A549 (cell line): ENCODE measurements around the gene KIFC3. TPM values are rescaled to one million over a fixed set of nuclear protein-coding genes. Genes with fewer than 3 reads are reported as not detected.

Experiments
- ATAC-seq, 2 experiments: fragments of 200-7000 bp in 1 of 2; fragments of >200 bp in 1 of 2; cut with Nextera tagmentation in 1 of 2; cut with Tn5 transposase in 1 of 2; 3 replicates each; pipeline versions ENCODE4 v1.8.0 to v1.9.1; 2018 to 2020; ENCODE audit warnings: mild to moderate bottlenecking in 1 of 2, moderate library complexity in 1 of 2
- CTCF ChIA-PET: fragments of 300-600 bp; sonication (Branson Sonifier 250); formaldehyde crosslinking; extraction: SDS; loops from one replicate; lab custom pipeline; 2021; ENCODE audit warnings: antibody characterized with exemption, inconsistent platforms; lab: Yijun Ruan, JAX
- POLR2A ChIA-PET: fragments of 350-600 bp; formaldehyde crosslinking; extraction: SDS; loops from one replicate; lab custom pipeline; 2021; ENCODE audit warnings: antibody characterized with exemption, inconsistent platforms; lab: Yijun Ruan, JAX
- DNase-seq, 2 experiments: peaks; one replicate each; pipeline versions ENCODE4 v3.0.0 to v3.0.0-alpha.2; 2011 to 2016; ENCODE audit warnings: low read depth in 1 of 2, low spot score in 1 of 2
- FAIRE-seq: peaks from 2 replicates; lab custom pipeline; 2011; peaks lifted over from hg19 to GRCh38; lab: Jason Lieb, UNC
- H3K27ac ChIP-seq, 2 experiments: fragments of >200 bp; sonication (Bioruptor Twin); formaldehyde crosslinking; 3 replicates each; pipeline ENCODE4 v1.5.1; 2016 to 2017
- H3K4me1 ChIP-seq: fragments of >200 bp; sonication (Bioruptor Twin); formaldehyde crosslinking; 3 replicates; pipeline ENCODE4 v1.6.1; 2016
- H3K4me2 ChIP-seq: fragments of >200 bp; sonication (Bioruptor Twin); formaldehyde crosslinking; 3 replicates; pipeline ENCODE4 v1.6.1; 2016
- H3K4me3 ChIP-seq: fragments of >200 bp; sonication (Bioruptor Twin); formaldehyde crosslinking; 3 replicates; pipeline ENCODE4 v1.5.1; 2016
- H3K9me3 ChIP-seq: fragments of >200 bp; sonication (Bioruptor Twin); formaldehyde crosslinking; 3 replicates; pipeline ENCODE4 v1.6.1; 2016
- CBX8 ChIP-seq: fragments of 200-600 bp; sonication (generic); IDR thresholded peaks from 2 replicates; pipeline ENCODE4 v1.6.1; 2016
- CEBPB ChIP-seq, 2 experiments: fragments of >200 bp in 1 of 2; sonication (Bioruptor Twin) in 1 of 2; formaldehyde crosslinking in 1 of 2; IDR thresholded peaks; 2 replicates each; pipeline ENCODE4 v1.6.1; 2012 to 2016
- CHD2 ChIP-seq: fragments of 150-350 bp; IDR thresholded peaks from 2 replicates; pipeline ENCODE4 v1.6.1; 2014; ENCODE audit warnings: low read length; ENCODE audit not compliant: partially characterized antibody
- CHD4 ChIP-seq: fragments of 200-600 bp; sonication (generic); IDR thresholded peaks from 2 replicates; pipeline ENCODE4 v1.6.1; 2016; ENCODE audit warnings: antibody characterized with exemption, mild to moderate bottlenecking, borderline replicate concordance
- EP300 ChIP-seq, 2 experiments: fragments of >200 bp; sonication (Bioruptor Twin); formaldehyde crosslinking; IDR thresholded peaks; 2 replicates in 1 of 2; 3 replicates in 1 of 2; pipeline ENCODE4 v1.6.1; 2016 to 2017
- HDAC2 ChIP-seq: fragments of 200-600 bp; sonication (generic); IDR thresholded peaks from 2 replicates; pipeline ENCODE4 v1.6.1; 2016
- HEYL ChIP-seq: fragments of 250-450 bp; sonication (Bioruptor Pico); IDR thresholded peaks from 2 replicates; pipeline ENCODE4 v1.8.0; 2021; ENCODE audit warnings: mild to moderate bottlenecking, moderate library complexity
- HOXA7 ChIP-seq: fragments of 250-450 bp; sonication (Bioruptor Pico); IDR thresholded peaks from 2 replicates; pipeline ENCODE4 v1.5.0; 2020; ENCODE audit warnings: mild to moderate bottlenecking, moderate library complexity
- HOXB5 ChIP-seq: fragments of 250-450 bp; sonication (Bioruptor Pico); IDR thresholded peaks from 2 replicates; pipeline ENCODE4 v1.5.0; 2020; ENCODE audit warnings: mild to moderate bottlenecking, moderate library complexity
- JUN ChIP-seq, 2 experiments: fragments of >200 bp; sonication (Bioruptor Twin); formaldehyde crosslinking; IDR thresholded peaks; 2 replicates in 1 of 2; 3 replicates in 1 of 2; pipeline ENCODE4 v1.6.1; 2016 to 2017
- MAFK ChIP-seq: fragments of 450-650 bp; IDR thresholded peaks from 2 replicates; pipeline ENCODE4 v1.6.1; 2014; ENCODE audit not compliant: partially characterized antibody
- NPAS2 ChIP-seq: fragments of 250-450 bp; sonication (Bioruptor Pico); IDR thresholded peaks from 2 replicates; pipeline ENCODE4 v1.8.0; 2022; ENCODE audit warnings: mild to moderate bottlenecking, moderate library complexity, borderline replicate concordance
- POLR2A ChIP-seq: IDR thresholded peaks from 2 replicates; pipeline ENCODE4 v1.6.1; 2012; ENCODE audit warnings: mild to moderate bottlenecking, low read length
- RFX5 ChIP-seq: fragments of 450-650 bp; IDR thresholded peaks from 2 replicates; pipeline ENCODE4 v1.7.1; 2014; ENCODE audit warnings: antibody characterized with exemption, mild to moderate bottlenecking, moderate library complexity
- RNF2 ChIP-seq: fragments of 200-600 bp; sonication (generic); IDR thresholded peaks from 2 replicates; pipeline ENCODE4 v1.6.1; 2016; ENCODE audit warnings: low read depth, mild to moderate bottlenecking, antibody characterized with exemption, moderate library complexity, borderline replicate concordance
- TFCP2L1 ChIP-seq: fragments of 250-450 bp; sonication (Bioruptor Pico); IDR thresholded peaks from 2 replicates; pipeline ENCODE4 v1.5.0; 2021; ENCODE audit warnings: mild to moderate bottlenecking
- TP53 ChIP-seq: fragments of 250-450 bp; sonication (Bioruptor Pico); IDR thresholded peaks from 2 replicates; pipeline ENCODE4 v1.5.0; 2021; ENCODE audit warnings: mild to moderate bottlenecking, moderate library complexity
- ZC3H11A ChIP-seq: fragments of 450-650 bp; IDR thresholded peaks from 2 replicates; pipeline ENCODE4 v1.6.1; 2014; ENCODE audit warnings: antibody characterized with exemption, mild to moderate bottlenecking
- ZFP36 ChIP-seq: fragments of 450-650 bp; IDR thresholded peaks from 2 replicates; pipeline ENCODE4 v1.6.1; 2014; ENCODE audit warnings: borderline replicate concordance; ENCODE audit not compliant: partially characterized antibody
- ZSCAN20 ChIP-seq: fragments of 250-450 bp; sonication (Bioruptor Pico); IDR thresholded peaks from 2 replicates; pipeline ENCODE4 v1.8.0; 2022; ENCODE audit warnings: mild to moderate bottlenecking, moderate library complexity
- WGBS: methylation state at CpG from one replicate; pipeline ENCODE4 v1.1.6; 2017; ENCODE audit errors: missing lambda C conversion rate; 5-methylcytosine and 5-hydroxymethylcytosine counted together
- polyA plus RNA-seq, 4 experiments: library from polyadenylated mRNA; depleted of rRNA in 3 of 4; stranded (reverse); fragments of >200 nt; fragmentation: RNase III in 1 of 4; extraction: RNeasy Plus Mini Kit Qiagen cat#74134 plus additional on column Dnase treatment in 1 of 4; gene quantifications; 2 replicates in 3 of 4; 3 replicates in 1 of 4; pipeline ENCODE4 v1.2.3, GENCODE V29; 2011 to 2017
- TF ChIP-seq, protein P1 (sequence below): IDR thresholded peaks from 2 replicates; pipeline ENCODE4 v1.6.1; 2012; ENCODE audit warnings: low read depth, borderline replicate concordance
- TF ChIP-seq, protein P2 (sequence below): fragments of >200 bp; sonication (Bioruptor Twin); formaldehyde crosslinking; IDR thresholded peaks from 3 replicates; pipeline ENCODE4 v1.5.1; 2016
- TF ChIP-seq, protein P3 (sequence below): fragments of 250-450 bp; sonication (Bioruptor Pico); IDR thresholded peaks from 2 replicates; pipeline ENCODE4 v1.5.0; 2021; ENCODE audit warnings: mild to moderate bottlenecking, moderate library complexity, borderline replicate concordance
- TF ChIP-seq, protein P4 (sequence below): fragments of >200 bp; sonication (Bioruptor Twin); formaldehyde crosslinking; IDR thresholded peaks from 2 replicates; pipeline ENCODE4 v1.6.1; 2016

The KIFC3 gene
- polyA plus RNA-seq, 2 of the 4 experiments (the other 2 are of a cell fraction): 128 to 178 TPM

DNA sequence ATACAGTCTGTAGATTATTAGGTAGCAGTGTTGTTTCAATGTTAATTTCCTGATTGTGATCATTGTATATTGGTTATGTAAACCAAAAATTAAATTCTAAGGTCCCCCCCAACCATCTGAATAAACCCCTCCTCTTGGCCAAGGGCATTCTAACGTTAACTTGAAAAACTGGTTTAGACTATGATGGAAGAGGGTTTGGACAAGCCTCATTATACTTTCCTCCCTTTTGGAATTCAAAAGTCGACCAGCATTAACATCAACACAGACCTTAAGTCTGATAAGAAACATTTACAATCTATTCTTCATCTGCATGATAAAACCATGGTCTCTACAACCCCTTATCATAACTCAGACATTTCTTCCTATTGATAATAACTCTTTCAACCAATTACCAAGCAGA lies 20.6 kb upstream of the KIFC3 start:
- peaks cover 75% of the 10 kb centered on the region for H3K4me1 ChIP-seq
- CTCF ChIA-PET: interaction anchor here (0.9 to 1.8 kb wide), 4 partner anchors 11 to 174 kb away, joined by 3 to 6 read pairs (median 4); partner anchors contain the start of gene KIFC3
- peak overlapping the region in 1 of 2 experiments; percentile 85; a peak in 3 of 6 replicates for H3K27ac ChIP-seq
- WGBS: 92% methylated on average over 2 of the region's 2 CpGs
- no peak for DNase-seq
- FAIRE-seq: no peak
- H3K4me3 ChIP-seq: no peak overlapping the region
- no peak overlapping the region for H3K4me2 ChIP-seq
- H3K9me3 ChIP-seq: no peaks in the 10 kb centered on the region
- no peak for TF ChIP-seq ZSCAN20
- TF ChIP-seq POLR2A: no peak
- no peak for TF ChIP-seq CEBPB (IDR thresholded peaks at IDR 0.05)
- no peak for TF ChIP-seq MAFK
- TF ChIP-seq EP300 (IDR thresholded peaks at IDR 0.05): no peak
- TF ChIP-seq CHD2: no peak
- TF ChIP-seq ZC3H11A: no peak
- TF ChIP-seq RFX5: no peak
- TF ChIP-seq, protein P1, sequence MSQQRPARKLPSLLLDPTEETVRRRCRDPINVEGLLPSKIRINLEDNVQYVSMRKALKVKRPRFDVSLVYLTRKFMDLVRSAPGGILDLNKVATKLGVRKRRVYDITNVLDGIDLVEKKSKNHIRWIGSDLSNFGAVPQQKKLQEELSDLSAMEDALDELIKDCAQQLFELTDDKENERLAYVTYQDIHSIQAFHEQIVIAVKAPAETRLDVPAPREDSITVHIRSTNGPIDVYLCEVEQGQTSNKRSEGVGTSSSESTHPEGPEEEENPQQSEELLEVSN: no peak
- no peak for ATAC-seq
- POLR2A ChIA-PET: interaction anchor here (0.7 to 1.8 kb wide), 2 partner anchors 13 to 15 kb away, joined by 5 to 7 read pairs; no protein-coding TSS in a partner anchor

DNA sequence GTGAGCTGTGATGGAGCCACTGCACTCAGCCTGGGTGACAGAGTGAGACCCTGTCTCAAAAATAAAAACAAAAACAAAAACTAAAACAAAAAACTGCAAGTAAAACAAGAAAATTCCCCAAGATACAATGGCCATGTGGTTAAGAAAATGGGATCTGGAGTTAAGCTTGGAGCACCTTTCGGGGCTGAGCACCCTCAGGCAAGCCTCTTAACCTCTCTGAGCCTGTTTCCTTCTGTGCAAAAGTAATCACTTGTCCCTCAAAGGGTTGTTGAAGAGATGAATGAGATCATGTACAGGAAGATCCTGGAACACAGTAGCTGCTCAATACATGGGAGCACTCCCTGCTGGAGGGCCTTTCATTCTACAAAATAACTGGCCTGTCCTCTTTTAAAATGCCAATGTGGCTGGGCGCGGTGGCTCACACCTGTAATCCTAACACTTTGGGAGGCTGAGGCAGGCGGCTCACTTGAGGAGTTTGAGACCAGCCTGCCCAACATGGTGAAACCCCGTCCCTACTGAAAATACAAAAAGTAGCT lies 19.8 kb upstream of the KIFC3 start:
- FAIRE-seq (no peak), ATAC-seq (no peak), DNase-seq (no peak)
- no peaks in the 10 kb centered on the region for H3K9me3 ChIP-seq
- H3K4me1 ChIP-seq: peaks cover 75% of the 10 kb centered on the region
- 92% methylated on average over 5 of the region's 5 CpGs for WGBS
- H3K4me2 ChIP-seq: peak overlapping the region; percentile 53
- H3K4me3 ChIP-seq: no peak overlapping the region
- H3K27ac ChIP-seq: peak overlapping the region; percentile 70 to 85
- CTCF ChIA-PET: interaction anchor here (0.9 to 1.8 kb wide), 5 partner anchors 12 to 174 kb away, joined by 3 to 6 read pairs (median 3); partner anchors contain the start of gene KIFC3
- TF ChIP-seq TFCP2L1 (0 out of 2 replicates have a peak, but pooled peaks have one; percentile 17), EP300 (IDR thresholded peaks at IDR 0.05) (no peak)
- POLR2A ChIA-PET: interaction anchor here (0.7 to 1.8 kb wide), 2 partner anchors 12 to 14 kb away, joined by 5 to 7 read pairs; no protein-coding TSS in a partner anchor

DNA sequence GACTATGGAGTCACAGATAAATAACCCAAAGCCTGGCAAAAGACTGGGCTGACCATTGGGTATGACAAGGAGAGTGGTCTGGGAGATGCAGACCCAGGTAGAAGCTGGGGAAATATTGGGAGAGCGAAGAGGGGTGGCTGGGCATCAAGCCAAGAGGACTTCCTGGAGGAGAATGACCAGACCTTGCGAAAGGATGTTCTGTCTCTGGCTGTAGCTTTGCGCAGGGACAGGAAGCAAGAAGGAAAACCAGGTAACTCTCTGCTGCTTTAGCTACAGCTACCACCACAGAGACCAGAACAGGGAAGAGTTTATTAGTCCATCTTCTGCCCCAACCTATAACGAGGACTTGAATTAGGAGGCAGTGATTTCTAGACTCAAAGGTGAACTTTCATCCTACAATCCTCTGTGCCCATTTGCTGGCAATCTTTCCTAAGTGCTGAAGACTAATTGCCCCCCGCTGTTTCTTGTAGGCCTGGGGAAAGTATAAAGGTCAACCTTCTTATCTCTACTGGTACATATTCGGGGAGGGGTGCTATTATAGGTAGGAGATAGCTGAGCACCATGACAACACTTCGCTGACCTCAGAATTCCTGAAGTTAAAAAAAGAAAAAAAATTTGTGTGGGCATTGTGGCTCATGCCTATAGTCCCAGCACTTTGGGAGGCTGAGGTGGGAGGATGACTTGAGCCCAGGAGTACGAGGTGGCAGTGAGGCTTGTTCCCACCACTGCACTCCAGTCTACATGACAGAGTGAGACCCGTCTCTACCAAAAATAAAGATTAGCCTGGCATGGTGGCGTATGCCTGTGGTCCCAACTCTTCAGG lies 19.1 kb upstream of the KIFC3 start:
- TF ChIP-seq, protein P2, sequence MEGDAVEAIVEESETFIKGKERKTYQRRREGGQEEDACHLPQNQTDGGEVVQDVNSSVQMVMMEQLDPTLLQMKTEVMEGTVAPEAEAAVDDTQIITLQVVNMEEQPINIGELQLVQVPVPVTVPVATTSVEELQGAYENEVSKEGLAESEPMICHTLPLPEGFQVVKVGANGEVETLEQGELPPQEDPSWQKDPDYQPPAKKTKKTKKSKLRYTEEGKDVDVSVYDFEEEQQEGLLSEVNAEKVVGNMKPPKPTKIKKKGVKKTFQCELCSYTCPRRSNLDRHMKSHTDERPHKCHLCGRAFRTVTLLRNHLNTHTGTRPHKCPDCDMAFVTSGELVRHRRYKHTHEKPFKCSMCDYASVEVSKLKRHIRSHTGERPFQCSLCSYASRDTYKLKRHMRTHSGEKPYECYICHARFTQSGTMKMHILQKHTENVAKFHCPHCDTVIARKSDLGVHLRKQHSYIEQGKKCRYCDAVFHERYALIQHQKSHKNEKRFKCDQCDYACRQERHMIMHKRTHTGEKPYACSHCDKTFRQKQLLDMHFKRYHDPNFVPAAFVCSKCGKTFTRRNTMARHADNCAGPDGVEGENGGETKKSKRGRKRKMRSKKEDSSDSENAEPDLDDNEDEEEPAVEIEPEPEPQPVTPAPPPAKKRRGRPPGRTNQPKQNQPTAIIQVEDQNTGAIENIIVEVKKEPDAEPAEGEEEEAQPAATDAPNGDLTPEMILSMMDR: no peak
- TF ChIP-seq HOXB5 (CRISPR knock-in tag) (no peak), RNF2 (no peak), ZFP36 (peak; percentile 93), HEYL (CRISPR knock-in tag) (no peak), CHD2 (no peak), CEBPB (IDR thresholded peaks at IDR 0.05) (peak; percentile 37 to 48; a peak in 2 of 4 replicates), JUN (IDR thresholded peaks at IDR 0.05) (peak in 1 of 2 experiments; percentile 29; a peak in 2 of 5 replicates), CHD4 (no peak), ZC3H11A (no peak), EP300 (IDR thresholded peaks at IDR 0.05) (no peak), CBX8 (no peak), HOXA7 (CRISPR knock-in tag) (no peak), TP53 (CRISPR knock-in tag) (no peak), NPAS2 (CRISPR knock-in tag) (no peak), HDAC2 (no peak)
- TF ChIP-seq, protein P3, sequence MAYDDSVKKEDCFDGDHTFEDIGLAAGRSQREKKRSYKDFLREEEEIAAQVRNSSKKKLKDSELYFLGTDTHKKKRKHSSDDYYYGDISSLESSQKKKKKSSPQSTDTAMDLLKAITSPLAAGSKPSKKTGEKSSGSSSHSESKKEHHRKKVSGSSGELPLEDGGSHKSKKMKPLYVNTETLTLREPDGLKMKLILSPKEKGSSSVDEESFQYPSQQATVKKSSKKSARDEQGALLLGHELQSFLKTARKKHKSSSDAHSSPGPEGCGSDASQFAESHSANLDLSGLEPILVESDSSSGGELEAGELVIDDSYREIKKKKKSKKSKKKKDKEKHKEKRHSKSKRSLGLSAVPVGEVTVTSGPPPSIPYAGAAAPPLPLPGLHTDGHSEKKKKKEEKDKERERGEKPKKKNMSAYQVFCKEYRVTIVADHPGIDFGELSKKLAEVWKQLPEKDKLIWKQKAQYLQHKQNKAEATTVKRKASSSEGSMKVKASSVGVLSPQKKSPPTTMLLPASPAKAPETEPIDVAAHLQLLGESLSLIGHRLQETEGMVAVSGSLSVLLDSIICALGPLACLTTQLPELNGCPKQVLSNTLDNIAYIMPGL (CRISPR knock-in tag): no peak
- TF ChIP-seq, protein P4, sequence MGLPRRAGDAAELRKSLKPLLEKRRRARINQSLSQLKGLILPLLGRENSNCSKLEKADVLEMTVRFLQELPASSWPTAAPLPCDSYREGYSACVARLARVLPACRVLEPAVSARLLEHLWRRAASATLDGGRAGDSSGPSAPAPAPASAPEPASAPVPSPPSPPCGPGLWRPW: no peak
- TF ChIP-seq, protein P1: no peak
- FAIRE-seq (no peak), DNase-seq (peak in 1 of 2 experiments; percentile 55), ATAC-seq (peak; percentile 15 to 16; a peak in 4 of 6 replicates)
- ChIA-PET POLR2A (interaction anchor here (1.8 kb wide), 1 partner anchor 11 kb away, joined by 5 read pairs; no protein-coding TSS in a partner anchor), CTCF (interaction anchor here (0.6 to 1.8 kb wide), 7 partner anchors 9 to 453 kb away, joined by 3 to 6 read pairs (median 4); no protein-coding TSS in a partner anchor)
- WGBS: 50% methylated on average over 9 of the region's 10 CpGs
- Histone ChIP-seq H3K27ac (peak overlapping the region; percentile 70 to 85), H3K4me1 (peaks cover 75% of the 10 kb centered on the region), H3K9me3 (no peaks in the 10 kb centered on the region), H3K4me3 (no peak overlapping the region), H3K4me2 (peak overlapping the region; percentile 53)
